ENCODE results near the gene DMGDH. TPM values are rescaled to one million over a fixed set of nuclear protein-coding genes. Genes with fewer than 3 reads are reported as not detected.

Gene DMGDH
- polyA plus RNA-seq, 1 experiment, result 2.9 TPM

- Histone ChIP-seq H3K4me3 (ENCODE audit: low read depth, low read length) (no peak overlapping the region), H3K36me3 (ENCODE audit: control insufficient read depth, insufficient read depth, low read length) (no peaks in the 10 kb centered on the region), H3K27me3 (ENCODE audit: control insufficient read depth, insufficient read depth, low read length) (no peaks in the 10 kb centered on the region)
- no peak for TF ChIP-seq CTCF (IDR thresholded peaks at IDR 0.05; ENCODE audit: insufficient read depth, low read depth, low read length)
- ChIA-PET CTCF (interaction anchor here (0.9 to 1.5 kb wide), 2 partner anchors 102 to 144 kb away, joined by 3 to 9 read pairs; no protein-coding TSS in a partner anchor), POLR2A (no interaction called here)
- DNase-seq (ENCODE audit: low read depth), result no peak
Measured at GRCh38 chr5:78989080-78989479, 80.4 kb downstream of the DMGDH start.

- ChIA-PET POLR2A (interaction anchor here (0.6 kb wide), 1 partner anchor 147 kb away, joined by 14 read pairs; no protein-coding TSS in a partner anchor), CTCF (interaction anchor here (0.6 to 7.7 kb wide), 6 partner anchors 9 to 157 kb away, joined by 3 to 65 read pairs (median 8); no protein-coding TSS in a partner anchor)
- H3K36me3 ChIP-seq (ENCODE audit: control insufficient read depth, insufficient read depth, low read length), result no peaks in the 10 kb centered on the region
- H3K4me3 ChIP-seq (ENCODE audit: low read depth, low read length), result peak overlapping the region; percentile 72
- TF ChIP-seq CTCF (IDR thresholded peaks at IDR 0.05; ENCODE audit: insufficient read depth, low read depth, low read length), result no peak
- no peaks in the 10 kb centered on the region for H3K27me3 ChIP-seq (ENCODE audit: control insufficient read depth, insufficient read depth, low read length)
- no peak for DNase-seq (ENCODE audit: low read depth)
Measured at GRCh38 chr5:78985725-78986223, 83.7 kb downstream of the DMGDH start.

GRCh38 chr5:78985116-78985724 lies 84.3 kb downstream of the DMGDH start, which contains the start of gene ARSB:
Gene ARSB, minus strand, starts transcription at chr5:78985310. Its CDS starts 62 bp downstream, at chr5:78985248.
- TF ChIP-seq CTCF (IDR thresholded peaks at IDR 0.05; ENCODE audit: insufficient read depth, low read depth, low read length), result no peak
- DNase-seq (ENCODE audit: low read depth), result no peak
- ChIA-PET POLR2A (interaction anchor here (0.6 kb wide), 1 partner anchor 148 kb away, joined by 14 read pairs; no protein-coding TSS in a partner anchor), CTCF (interaction anchor here (0.6 to 7.7 kb wide), 7 partner anchors 9 to 516 kb away, joined by 3 to 65 read pairs (median 5); no protein-coding TSS in a partner anchor)
- Histone ChIP-seq H3K4me3 (ENCODE audit: low read depth, low read length) (peak within 1 kb of the TSS; percentile 72), H3K36me3 (ENCODE audit: control insufficient read depth, insufficient read depth, low read length) (no peaks in the 10 kb centered on the region), H3K27me3 (ENCODE audit: control insufficient read depth, insufficient read depth, low read length) (no peaks in the 10 kb centered on the region)

- POLR2A ChIA-PET, result no interaction called here
Measured at GRCh38 chr5:78984439-78985115, 84.9 kb downstream of the DMGDH start.

More at GRCh38 chr5:78984439-78985115, 84.9 kb downstream of the DMGDH start:
- peak; percentile 59 for TF ChIP-seq CTCF (IDR thresholded peaks at IDR 0.05; ENCODE audit: insufficient read depth, low read depth, low read length)
- H3K27me3 ChIP-seq (ENCODE audit: control insufficient read depth, insufficient read depth, low read length), result no peaks in the 10 kb centered on the region
- no peaks in the 10 kb centered on the region for H3K36me3 ChIP-seq (ENCODE audit: control insufficient read depth, insufficient read depth, low read length)
- DNase-seq (ENCODE audit: low read depth), result peak; percentile 44
- CTCF ChIA-PET, result interaction anchor here (0.6 to 7.7 kb wide), 6 partner anchors 10 to 515 kb away, joined by 3 to 65 read pairs (median 8); no protein-coding TSS in a partner anchor
- peak overlapping the region; percentile 72 for H3K4me3 ChIP-seq (ENCODE audit: low read depth, low read length)
